ENCODE results near the gene IMPG1.

The IMPG1 gene, protein sequence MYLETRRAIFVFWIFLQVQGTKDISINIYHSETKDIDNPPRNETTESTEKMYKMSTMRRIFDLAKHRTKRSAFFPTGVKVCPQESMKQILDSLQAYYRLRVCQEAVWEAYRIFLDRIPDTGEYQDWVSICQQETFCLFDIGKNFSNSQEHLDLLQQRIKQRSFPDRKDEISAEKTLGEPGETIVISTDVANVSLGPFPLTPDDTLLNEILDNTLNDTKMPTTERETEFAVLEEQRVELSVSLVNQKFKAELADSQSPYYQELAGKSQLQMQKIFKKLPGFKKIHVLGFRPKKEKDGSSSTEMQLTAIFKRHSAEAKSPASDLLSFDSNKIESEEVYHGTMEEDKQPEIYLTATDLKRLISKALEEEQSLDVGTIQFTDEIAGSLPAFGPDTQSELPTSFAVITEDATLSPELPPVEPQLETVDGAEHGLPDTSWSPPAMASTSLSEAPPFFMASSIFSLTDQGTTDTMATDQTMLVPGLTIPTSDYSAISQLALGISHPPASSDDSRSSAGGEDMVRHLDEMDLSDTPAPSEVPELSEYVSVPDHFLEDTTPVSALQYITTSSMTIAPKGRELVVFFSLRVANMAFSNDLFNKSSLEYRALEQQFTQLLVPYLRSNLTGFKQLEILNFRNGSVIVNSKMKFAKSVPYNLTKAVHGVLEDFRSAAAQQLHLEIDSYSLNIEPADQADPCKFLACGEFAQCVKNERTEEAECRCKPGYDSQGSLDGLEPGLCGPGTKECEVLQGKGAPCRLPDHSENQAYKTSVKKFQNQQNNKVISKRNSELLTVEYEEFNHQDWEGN

DNA sequence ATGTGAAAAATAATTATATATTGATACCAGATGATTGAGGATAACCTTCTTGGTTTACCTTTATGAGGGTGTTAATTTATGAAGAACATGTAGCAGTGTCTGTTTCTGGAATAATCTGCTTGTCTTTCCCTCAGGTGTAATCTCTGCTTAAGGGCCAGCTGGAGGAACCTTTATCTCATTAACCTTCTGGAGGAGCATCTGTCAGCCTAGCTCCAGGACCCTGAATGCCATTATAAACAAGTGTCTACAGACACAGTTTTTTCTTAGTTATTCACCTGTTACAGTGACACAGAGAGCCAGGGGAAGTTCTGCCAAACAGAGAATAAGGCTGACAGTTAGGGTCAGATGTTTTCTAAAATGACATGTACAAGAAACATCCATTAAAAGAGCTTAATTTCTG is at the start of gene IMPG1:
IMPG1 (minus strand) TSS at position 101 of the 400 bp plus-strand sequence. CDS start 174 bp downstream, outside the sequence.
- no peak for DNase-seq (ENCODE audit: low read depth)

DNA sequence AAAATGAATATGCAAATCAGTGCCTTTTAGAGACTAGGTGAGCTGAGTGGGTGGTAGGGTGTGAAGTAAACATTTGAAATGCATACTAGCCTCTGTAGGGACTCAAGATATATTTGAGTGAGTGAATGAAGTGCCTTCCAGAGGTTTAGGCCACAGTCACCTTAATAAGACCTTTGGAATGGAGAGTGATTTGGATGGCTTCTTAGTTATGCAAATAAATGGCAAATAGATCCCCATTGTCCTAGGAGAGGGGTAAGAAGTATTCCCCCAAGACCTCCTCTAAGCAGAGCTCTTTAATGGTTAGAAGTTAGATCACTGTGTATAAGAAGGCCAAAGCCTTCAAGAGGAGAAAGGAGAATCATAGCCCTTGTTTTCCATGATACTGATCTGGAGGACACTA is 47.8 kb upstream of the IMPG1 start:
- no peak for DNase-seq (ENCODE audit: low read depth)

DNA sequence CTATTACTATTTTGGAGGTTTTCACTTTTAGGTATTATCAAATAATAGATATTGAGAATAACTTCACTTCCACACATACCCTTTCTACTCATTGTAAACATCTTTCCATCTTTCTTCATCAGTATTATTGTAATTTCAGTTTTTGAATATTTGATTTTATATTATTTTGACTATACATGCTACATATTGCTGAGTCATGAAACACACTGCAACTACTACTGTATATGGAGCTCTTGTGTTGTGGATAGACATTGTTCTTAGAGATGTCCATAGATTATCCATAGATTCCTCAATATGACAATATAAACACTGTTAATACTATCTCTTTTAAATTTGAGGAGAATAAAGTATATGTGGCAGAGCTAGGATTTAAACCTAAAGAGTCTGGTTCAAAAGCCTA is 819 bp upstream of the IMPG1 start:
- DNase-seq (ENCODE audit: low read depth) = no peak

DNA sequence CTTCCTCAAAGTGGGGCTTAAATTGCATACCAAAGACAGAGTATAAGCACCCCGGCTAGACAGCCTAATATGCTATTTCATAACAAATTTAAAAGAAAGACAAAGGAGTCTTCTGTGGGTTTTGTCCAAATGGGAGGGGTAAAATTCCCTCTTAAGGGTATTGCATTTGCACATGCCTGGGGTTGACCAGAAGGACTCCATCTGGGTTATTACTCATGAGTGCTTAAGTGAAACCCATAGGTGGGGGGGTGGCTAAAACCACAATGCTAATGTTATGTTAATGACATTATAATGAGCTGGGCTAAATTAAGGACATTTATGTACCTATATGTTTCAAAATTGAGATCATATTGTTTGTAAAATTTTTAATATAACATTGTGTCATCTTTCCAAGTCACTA is 15.0 kb downstream of the IMPG1 start:
- DNase-seq (ENCODE audit: low read depth) = no peak

DNA sequence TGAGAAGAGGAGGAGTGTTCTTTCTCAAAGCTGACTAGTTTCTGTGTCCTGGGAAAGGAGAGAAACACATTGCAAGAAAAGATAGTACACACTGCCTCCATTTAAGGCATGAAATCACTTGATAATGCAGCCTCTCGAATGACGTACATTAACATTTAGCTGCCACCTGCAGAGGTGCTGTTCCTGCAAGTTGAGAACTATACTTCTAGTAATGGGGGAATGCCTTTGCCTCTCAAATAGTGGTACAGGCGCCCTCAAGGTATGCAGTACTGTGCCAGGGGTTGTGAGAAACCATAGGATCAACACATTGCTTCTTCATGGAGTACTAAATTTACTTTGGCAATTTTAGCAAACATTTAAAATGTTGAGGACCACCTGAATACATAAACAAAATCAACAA is 20.1 kb downstream of the IMPG1 start:
- no peak for DNase-seq (ENCODE audit: low read depth)

DNA sequence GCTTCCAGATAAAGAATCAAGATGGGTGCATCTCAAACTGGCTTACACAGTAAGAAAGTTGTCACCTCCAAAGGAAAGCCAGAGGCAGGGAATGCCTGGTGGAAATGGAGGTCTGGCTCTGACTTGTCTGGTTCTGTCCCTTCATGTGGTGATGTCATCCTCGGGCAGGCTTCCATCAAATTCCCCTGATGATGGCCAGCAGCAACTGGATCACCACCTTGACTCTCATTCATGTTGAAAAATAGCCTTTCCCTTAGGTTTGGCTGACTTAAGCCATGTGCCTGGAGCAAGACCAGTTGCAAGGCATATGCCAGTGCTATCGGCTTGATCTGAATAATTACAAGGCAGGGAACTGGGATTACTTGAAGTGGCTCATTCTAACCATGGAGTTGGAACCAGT is 28.8 kb downstream of the IMPG1 start:
- no peak for DNase-seq (ENCODE audit: low read depth)

DNA sequence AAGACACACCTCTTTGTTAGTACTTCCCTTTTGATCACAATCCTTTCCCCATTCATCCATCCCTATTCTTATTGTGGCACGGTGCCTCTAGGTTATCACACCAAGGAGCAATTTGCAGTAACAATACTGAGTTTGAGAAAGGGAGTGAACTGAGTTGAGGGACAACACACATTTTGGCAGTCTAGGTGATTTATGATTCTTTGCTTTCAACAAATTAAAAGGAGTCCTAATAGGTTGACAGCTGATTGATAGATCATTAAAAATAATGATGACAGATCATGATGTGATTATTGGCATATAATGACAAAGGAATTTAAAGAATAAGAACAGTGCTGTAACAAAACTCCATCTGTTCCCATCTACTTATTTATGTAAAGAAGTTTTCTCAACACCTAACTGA is 36.7 kb downstream of the IMPG1 start:
- no peak for DNase-seq (ENCODE audit: low read depth)

DNA sequence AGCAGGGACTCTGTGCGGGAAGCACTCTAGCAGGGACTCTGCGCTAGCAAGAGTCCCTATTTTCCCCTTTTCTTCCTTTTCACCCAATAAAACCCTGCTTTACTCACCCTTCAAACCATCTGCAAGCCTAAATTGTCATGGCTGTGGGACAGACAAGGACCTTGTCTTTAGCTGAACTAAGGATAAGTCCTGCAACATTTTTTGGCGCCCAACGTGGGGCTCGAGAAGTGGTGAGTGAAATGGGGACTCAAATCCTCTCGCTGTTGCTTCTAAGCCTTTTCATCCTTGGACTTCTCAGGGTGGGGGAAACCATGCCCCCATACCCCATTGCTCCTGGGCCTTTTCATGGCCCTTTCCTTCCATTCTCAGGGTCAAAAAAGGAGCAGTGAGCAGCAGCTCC is 46.4 kb downstream of the IMPG1 start:
- DNase-seq (ENCODE audit: low read depth) = no peak

DNA sequence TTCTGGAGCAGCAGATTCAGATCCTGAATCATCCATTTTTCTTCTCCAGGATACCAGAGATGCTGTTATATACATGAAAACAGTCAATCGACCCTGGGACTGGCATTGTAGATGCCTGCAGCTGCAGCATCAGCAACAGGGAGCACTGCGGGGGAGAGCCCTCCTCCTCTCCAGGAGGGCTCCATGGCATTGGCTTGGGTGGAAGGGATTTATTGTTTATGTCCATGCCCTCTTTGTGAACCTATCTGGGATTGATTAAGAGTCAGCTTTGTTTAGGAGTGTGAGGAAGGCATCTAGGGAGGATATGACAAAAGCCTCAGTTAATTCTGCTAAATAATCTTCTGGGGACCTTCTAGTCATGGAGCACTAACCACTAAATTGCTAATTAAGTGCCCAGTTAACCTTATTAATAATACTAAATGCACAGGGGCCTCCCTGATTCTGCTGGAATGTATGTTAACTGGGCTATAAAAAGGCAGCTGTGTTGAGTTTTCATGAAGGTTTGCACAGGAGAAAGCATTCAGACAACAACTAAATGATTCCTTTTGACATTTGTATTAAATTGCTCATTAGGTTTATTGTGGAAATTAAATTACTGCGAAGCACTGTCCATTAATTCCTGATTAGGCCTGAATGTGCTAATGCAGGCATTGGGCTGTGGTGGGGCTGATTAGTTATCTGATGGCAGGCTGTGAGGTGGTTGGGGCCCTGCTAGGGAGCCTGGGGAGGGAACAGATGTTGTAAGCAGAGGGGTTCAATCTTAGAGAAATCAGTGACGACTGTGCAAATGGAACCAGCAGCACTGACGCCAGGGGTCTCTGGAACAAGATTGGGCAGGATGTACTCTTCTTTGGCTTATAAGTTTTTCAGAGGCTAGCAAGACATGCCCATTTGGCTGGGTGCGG is 57.6 kb downstream of the IMPG1 start:
- no peak for DNase-seq (ENCODE audit: low read depth)

DNA sequence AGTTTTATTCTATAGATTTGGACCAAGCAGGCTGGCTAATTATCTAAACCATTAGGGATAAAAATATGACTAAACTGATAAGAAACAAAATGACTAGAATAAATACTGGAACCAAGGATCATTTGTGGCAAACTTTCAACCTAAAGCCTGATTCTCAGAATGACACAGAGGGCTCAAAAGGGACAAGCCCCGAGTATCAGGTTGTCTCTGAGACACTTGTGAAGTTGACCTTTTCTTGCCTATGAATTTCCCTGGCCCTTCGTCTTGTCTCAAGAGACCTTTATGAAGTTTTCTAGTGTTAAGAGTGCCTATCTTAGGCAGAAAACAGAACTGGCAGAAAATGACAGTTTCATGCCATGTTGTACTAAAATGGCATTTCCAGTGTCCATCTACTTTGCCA is 68.3 kb downstream of the IMPG1 start:
- no peak for DNase-seq (ENCODE audit: low read depth)

DNA sequence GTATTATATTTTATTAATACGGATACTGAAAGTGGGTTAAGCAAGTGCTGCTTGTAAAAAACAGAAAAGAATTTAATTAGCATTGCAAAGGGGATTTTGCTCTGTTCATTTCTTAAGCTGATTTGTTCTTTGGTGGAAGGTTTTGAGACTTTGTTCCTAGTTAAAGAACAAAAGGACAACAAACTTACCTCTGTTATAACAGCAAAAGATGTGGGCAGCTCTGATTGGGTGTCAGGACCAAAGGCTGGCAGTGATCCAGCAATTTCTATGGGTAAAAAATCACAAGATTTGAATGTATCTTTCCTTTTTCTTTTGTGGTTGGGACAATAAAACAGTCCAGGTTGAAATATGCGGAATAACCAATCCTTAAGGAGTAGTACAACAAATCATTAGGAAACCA is 68.8 kb downstream of the IMPG1 start:
- no peak for DNase-seq (ENCODE audit: low read depth)

DNA sequence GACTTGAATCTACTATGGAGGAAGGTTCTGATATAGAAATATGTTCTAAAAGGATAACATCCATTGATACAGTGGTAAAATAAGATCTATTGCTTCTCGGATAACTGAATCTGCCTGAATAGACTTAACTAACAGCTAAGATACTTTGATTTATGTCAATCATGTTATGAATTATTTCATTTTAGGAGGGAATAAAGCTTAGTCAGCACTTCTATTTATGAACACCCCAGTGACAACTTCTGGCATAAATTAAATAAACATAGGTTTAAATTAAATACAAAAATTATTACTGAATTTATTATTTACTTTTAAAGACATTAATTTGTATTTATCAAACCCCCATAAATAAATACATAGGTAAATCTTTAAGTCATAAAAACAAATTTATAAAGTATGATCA is 69.3 kb downstream of the IMPG1 start:
- no peak for DNase-seq (ENCODE audit: low read depth)

DNA sequence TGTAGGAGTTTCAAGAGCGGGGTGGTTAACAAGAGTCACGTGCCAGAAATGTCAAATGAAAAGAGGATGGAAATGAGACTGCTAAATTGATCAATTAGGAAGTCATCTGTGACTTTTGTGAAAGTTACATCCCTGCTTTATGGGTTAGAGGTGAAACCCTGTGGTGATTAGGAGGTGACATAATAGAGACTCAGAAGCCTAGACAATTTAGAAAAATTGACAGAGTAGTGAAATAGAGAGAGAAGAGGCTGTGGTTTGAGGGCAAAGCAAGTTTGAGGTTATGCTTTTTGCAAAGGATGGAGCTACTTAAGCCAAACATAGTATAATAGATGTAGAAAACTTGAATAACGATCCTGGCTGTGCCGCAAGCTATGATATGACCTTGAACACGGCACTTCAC is 71.8 kb downstream of the IMPG1 start:
- no peak for DNase-seq (ENCODE audit: low read depth)

DNA sequence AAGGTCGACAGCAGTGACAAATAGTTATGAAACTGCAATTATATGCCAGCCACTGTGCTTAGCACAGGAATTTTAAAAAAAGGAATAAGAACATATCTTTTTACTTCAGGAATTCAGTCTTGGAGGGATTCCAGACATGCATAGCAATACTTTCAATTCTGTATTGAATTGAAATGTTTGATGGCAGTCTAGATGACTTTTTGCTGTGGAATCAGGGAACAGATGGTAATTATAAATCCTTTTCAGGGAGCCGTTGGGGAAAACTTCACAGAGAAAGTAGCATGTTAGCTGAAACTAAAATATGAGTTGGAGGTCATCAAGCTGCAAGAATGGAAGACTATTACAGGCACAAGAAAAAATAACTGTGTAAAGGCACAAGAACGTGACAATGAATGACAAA is 74.8 kb downstream of the IMPG1 start:
- no peak for DNase-seq (ENCODE audit: low read depth)

DNA sequence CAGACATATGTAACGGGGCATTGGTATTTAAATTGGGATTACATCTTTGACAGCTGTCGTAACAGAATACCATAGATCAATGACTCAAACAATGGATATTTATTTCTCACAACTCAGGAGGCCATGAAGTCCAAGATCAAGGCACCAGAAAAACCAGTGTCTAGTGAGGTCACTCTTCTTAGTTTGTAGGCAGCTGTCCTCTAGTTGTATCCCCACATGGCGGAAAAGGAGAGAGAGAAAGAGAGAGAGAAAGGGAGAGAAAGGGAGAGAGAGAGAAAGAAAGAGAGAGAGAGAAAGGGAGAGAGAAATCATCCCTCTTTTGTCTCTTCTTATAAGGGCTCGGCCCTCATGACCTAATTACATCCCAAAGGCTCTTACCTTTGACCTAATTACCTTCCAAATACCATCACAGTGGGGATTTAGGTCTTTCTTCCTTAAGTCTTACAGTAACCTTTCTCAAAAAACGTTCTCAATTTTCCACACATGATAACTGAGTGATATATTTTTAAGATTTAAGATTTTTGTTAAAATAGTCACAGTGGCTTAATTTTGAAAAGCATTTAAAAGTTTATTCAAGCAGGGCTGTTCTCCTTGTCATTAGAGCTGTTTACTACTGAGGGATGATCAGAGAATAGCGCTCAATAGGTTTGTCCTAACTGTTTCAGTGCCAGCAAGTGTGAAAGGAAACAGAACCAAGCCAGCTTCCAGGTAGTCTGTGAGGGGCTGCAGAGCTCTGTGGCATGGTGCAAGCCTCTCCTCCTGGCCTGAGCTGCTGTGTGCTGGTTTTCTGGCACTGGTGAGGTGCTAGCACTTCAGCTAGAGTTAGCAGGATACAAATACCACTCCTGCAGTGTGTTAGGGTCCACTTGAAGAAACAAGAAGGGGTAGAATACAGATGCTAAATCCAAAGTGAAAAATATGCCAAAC is 79.0 kb downstream of the IMPG1 start:
- DNase-seq (ENCODE audit: low read depth) = no peak

DNA sequence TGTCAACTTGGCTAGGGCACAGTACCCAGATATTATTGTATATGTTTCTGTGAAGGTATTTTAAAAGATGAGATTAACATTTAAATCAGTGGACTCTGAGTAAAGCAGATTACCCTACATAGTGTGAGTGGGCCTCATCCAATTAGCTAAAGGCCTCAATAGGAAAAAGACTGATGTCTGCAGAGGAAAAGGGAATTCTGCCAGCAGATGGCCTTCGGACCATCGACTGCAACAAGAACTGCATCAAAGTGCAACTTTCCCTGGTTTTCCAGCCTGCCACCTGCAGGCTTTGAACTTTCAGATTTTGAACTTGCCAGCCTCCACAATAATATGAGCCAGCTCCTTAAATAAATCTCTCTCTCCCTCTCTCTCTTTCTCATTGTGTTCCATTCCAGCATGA is 80.5 kb downstream of the IMPG1 start:
- no peak for DNase-seq (ENCODE audit: low read depth)

DNA sequence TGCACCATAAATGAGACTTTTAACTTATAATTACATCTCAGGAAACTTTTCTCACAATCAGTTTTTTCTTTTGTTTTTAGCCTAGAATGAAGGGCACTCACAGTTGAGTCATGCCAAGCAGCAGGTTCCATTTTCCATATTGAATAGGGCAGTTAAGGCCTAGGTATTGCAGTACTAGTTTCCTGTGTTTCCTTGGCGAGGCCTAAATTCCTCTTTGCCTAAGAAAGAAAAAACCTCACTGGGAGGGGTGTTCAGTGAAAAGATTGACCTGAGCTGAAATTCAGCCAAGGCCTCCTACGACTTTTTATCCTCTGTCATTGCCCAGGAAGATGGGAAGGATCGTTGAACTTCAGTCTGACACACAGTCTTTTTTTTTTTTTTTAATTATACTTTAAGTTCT is 85.5 kb downstream of the IMPG1 start:
- DNase-seq (ENCODE audit: low read depth) = no peak

DNA sequence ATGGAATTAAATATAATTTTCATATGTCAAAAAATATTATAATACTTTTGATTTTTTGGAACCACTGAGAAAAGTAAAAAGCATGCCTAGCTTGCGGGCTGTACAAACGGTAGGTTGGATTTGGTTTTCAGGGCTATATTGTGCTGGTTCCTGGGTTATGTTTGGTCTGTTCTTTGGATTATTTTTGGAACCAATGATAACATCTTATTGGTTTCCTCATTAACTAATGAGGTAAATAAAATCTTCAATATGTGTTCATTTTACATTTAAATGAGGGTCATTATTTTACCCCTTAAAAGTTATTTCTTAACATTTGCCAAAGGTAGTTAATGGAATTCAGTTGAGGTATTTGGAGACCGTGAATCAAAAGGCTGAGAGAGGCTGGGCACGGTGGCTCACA is 96.6 kb downstream of the IMPG1 start:
- no peak for DNase-seq (ENCODE audit: low read depth)

DNA sequence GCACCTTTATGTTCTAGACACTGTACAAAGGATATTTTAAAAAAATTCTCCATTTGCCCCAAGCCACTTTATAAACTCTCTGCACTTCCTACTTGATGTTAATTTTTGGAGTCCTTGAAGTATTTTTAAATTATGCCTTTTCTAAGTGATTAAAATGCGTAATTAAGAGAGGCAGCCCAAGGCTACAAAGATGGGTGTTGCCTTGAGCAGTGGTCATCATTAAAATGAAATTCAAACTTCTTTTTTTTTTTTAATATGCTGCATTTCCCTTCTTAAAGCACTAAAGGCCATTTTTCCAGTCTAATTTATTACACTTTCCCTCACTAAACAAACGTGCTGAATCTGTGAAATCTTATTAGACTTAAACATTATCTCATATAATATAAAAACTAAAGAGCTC is 102.4 kb downstream of the IMPG1 start:
- no peak for DNase-seq (ENCODE audit: low read depth)

DNA sequence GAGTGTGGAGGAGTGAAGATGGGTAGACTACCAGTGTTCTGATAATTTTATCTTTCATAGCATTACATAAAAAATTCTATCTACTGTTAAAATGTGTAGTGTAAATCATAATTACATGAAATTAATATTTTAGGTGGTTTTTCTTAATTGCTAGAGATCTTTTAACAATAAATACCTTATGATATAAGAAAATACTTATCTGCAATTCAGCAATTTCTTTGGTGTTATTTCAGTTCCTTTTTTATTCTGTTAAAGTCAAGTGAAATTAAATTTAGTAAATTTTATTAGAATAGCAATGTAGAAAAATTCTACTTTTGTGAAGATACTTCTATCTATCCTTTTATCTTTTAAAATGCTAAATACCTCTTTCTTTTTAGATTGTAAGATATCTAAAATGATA is 104.3 kb downstream of the IMPG1 start:
- DNase-seq (ENCODE audit: low read depth) = no peak

DNA sequence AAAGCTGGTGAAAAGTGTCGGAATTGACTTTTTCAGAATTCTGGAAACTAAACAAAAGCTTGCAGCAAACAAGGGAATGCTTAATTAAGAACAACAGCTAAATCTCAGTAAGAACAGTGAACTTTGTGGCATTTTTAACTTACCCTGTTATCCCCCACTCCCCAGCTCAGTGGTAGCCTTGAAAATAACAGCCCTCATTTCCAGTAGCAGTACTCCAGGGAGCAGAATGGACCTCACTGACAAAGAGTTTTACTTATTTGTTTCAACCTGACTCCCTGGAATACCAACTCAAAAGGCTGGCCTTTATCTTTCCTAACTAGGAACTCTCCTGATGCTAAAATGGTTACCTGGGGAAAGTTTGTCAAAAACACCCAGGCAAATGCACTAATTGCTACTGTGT is 108.9 kb downstream of the IMPG1 start:
- no peak for DNase-seq (ENCODE audit: low read depth)
